Neural cell (in vitro differentiated cells): ENCODE measurements around the gene CDC25B. TPM values are rescaled to one million over a fixed set of nuclear protein-coding genes. Genes with fewer than 3 reads are reported as not detected.

ENCODE experiments used
- H2AFZ ChIP-seq: fragments of 200-600, 300-800 bp; sonication (generic), shearing (Covaris generic); 2 replicates; pipeline ENCODE4 v1.6.0; 2014; ENCODE audit warnings: low read depth, mild to moderate bottlenecking, antibody characterized with exemption, low read length, moderate library complexity
- H3F3A ChIP-seq: fragments of 200-600 bp; shearing (Covaris generic); 2 replicates; pipeline ENCODE4 v1.6.1; 2016; ENCODE audit warnings: mild to moderate bottlenecking, moderate library complexity, mixed read lengths, antibody characterized with exemption, low read length; ENCODE audit not compliant: insufficient read depth, poor library complexity, severe bottlenecking
- H3K27ac ChIP-seq: fragments of 200-600, 300-800 bp; sonication (generic), shearing (Covaris generic); 2 replicates; pipeline ENCODE4 v1.5.1; 2014; ENCODE audit warnings: mild to moderate bottlenecking, low read length, moderate library complexity
- H3K27me3 ChIP-seq: fragments of 300-800, 200-600 bp; sonication (generic), shearing (Covaris generic); 2 replicates; pipeline ENCODE4 v1.6.0; 2014; ENCODE audit warnings: mild to moderate bottlenecking, low read depth, low read length, moderate library complexity; ENCODE audit not compliant: insufficient read depth
- H3K36me3 ChIP-seq: fragments of 300-800, 200-600 bp; sonication (generic), shearing (Covaris generic); 2 replicates; pipeline ENCODE4 v1.5.1; 2014; ENCODE audit warnings: mild to moderate bottlenecking, antibody characterized with exemption, low read length, moderate library complexity; ENCODE audit not compliant: insufficient read depth
- H3K4me2 ChIP-seq: fragments of 300-800, 200-600 bp; sonication (generic), shearing (Covaris generic); 2 replicates; pipeline ENCODE4 v1.6.0; 2014; ENCODE audit warnings: mild to moderate bottlenecking, low read length
- H3K4me3 ChIP-seq: fragments of 300-800, 200-600 bp; sonication (generic), shearing (Covaris generic); 2 replicates; pipeline ENCODE4 v1.5.1; 2014; ENCODE audit warnings: mild to moderate bottlenecking, low read length, moderate library complexity
- H3K79me2 ChIP-seq: fragments of 200-600 bp; shearing (Covaris generic); replicated peaks from 2 replicates; pipeline ENCODE4 v1.6.0; 2014; ENCODE audit warnings: mild to moderate bottlenecking, low read length, moderate library complexity; ENCODE audit not compliant: insufficient read depth
- H3K9ac ChIP-seq: fragments of 300-800, 200-600 bp; sonication (generic), shearing (Covaris generic); 2 replicates; pipeline ENCODE4 v1.6.1; 2016; ENCODE audit warnings: mild to moderate bottlenecking, low read length, mixed read lengths
- H3K9me2 ChIP-seq: fragments of 200-600 bp; shearing (Covaris generic); 2 replicates; pipeline ENCODE4 v1.6.1; 2016; ENCODE audit warnings: mild to moderate bottlenecking, low read length, mixed read lengths; ENCODE audit not compliant: insufficient read depth
- H3K9me3 ChIP-seq: fragments of 200-600, 300-800 bp; sonication (generic), shearing (Covaris generic); 2 replicates; pipeline ENCODE4 v1.6.1; 2016; ENCODE audit warnings: mild to moderate bottlenecking, mixed run types, low read length, moderate library complexity, mixed read lengths
- H4K20me1 ChIP-seq: fragments of 200-600 bp; shearing (Covaris generic); 2 replicates; pipeline ENCODE4 v1.6.1; 2016; ENCODE audit warnings: mild to moderate bottlenecking, mixed run types; ENCODE audit not compliant: insufficient read depth
- EP300 ChIP-seq: fragments of 450-650 bp; conservative IDR thresholded peaks from 2 replicates; pipeline ENCODE4 v1.6.1; 2014; ENCODE audit warnings: antibody characterized with exemption, mild to moderate bottlenecking, moderate library complexity; ENCODE audit not compliant: poor library complexity, severe bottlenecking
- EZH2 ChIP-seq: fragments of 200-600, 300-800 bp; shearing (Covaris generic), sonication (generic); IDR thresholded peaks from 2 replicates; pipeline ENCODE4 v1.6.1; 2014; ENCODE audit warnings: antibody characterized with exemption, low read length, borderline replicate concordance, mild to moderate bottlenecking; ENCODE audit not compliant: insufficient read depth, poor library complexity, severe bottlenecking
- MXI1 ChIP-seq: fragments of 450-650 bp; conservative IDR thresholded peaks from 2 replicates; pipeline ENCODE4 v1.6.1; 2014; ENCODE audit warnings: antibody characterized with exemption, mild to moderate bottlenecking; ENCODE audit not compliant: poor library complexity, severe bottlenecking
- POLR2AphosphoS5 ChIP-seq: IDR thresholded peaks from 2 replicates; pipeline ENCODE4 v1.6.1; 2012
- RAD21 ChIP-seq: fragments of 450-650 bp; conservative IDR thresholded peaks from 2 replicates; pipeline ENCODE4 v1.6.1; 2014; ENCODE audit warnings: antibody characterized with exemption, mild to moderate bottlenecking, moderate library complexity
- SMC3 ChIP-seq: fragments of 450-650 bp; conservative IDR thresholded peaks from 2 replicates; pipeline ENCODE4 v1.6.1; 2014; ENCODE audit warnings: antibody characterized with exemption, mild to moderate bottlenecking, moderate library complexity; ENCODE audit not compliant: poor library complexity
- TAF1 ChIP-seq: IDR thresholded peaks from 2 replicates; pipeline ENCODE4 v1.6.1; 2012; ENCODE audit warnings: low read depth
- polyA minus RNA-seq: library from RNA; depleted of rRNA, polyadenylated mRNA; stranded (reverse); fragments of >200 nt; gene quantifications from 2 replicates; pipeline ENCODE4 v1.2.3, GENCODE V29; 2014
- polyA plus RNA-seq: library from polyadenylated mRNA; depleted of rRNA; stranded (reverse); fragments of >200 nt; gene quantifications from 2 replicates; pipeline ENCODE4 v1.2.3, GENCODE V29; 2014
- TF ChIP-seq, protein P1 (sequence below): IDR thresholded peaks from 2 replicates; pipeline ENCODE4 v1.6.1; 2012; ENCODE audit warnings: borderline replicate concordance
- TF ChIP-seq, protein P2 (sequence below): fragments of 450-650 bp; IDR thresholded peaks from 2 replicates; pipeline ENCODE4 v1.5.1; 2014; ENCODE audit warnings: antibody characterized with exemption, mild to moderate bottlenecking, moderate library complexity; ENCODE audit not compliant: poor library complexity, severe bottlenecking

The CDC25B gene
- polyA plus RNA-seq (21.9 and 26.5 TPM in 2 replicates), polyA minus RNA-seq (13.4 and 14.4 TPM in 2 replicates)

DNA sequence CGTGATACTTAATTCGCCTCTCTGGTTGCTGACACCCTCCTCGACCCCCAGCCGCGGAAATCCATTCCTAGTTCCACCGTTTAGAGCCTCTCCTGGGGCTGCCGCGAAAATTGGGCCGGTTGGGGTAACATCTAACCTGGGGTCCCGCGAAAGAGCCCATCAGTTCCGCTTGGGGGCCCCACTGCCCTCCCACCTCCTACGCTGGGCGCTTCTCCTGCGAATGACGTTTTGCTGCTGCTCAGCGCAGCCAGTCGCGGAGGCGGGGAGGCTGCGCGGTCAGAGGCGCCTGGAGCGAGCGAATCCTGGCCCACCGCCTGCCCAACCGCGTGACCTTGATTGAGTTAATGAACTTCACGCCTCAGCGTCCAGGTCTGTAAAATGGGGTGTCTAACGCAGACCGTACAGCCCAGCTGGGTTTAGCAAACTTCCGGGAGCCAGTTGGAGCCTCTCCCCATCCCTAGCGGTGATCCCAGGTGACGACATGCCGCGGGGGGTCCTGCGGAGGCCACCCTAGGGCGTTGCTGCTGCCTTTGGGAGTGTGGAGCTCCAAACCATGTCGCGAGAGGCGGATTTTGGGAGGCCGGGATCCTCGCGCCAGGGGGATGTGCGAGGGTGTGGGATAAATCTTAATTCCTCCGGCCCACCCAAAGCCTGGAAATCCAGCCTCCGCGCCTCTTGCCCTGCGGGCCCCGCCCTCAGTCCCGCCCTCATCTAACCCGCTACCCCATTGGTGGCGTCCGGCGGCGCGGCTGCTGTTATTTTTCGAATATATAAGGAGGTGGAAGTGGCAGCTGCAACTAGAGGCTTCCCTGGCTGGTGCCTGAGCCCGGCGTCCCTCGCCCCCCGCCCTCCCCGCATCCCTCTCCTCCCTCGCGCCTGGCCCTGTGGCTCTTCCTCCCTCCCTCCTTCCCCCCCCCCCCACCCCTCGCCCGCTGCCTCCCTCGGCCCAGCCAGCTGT, at the start of gene CDC25B:
Gene CDC25B, plus strand, starts transcription at position 800 of the 958 bp plus-strand sequence. CDS start 222 bp downstream, outside the sequence.
- no peaks in the 10 kb centered on the region for H3K9me3 ChIP-seq
- TF ChIP-seq, protein P1, sequence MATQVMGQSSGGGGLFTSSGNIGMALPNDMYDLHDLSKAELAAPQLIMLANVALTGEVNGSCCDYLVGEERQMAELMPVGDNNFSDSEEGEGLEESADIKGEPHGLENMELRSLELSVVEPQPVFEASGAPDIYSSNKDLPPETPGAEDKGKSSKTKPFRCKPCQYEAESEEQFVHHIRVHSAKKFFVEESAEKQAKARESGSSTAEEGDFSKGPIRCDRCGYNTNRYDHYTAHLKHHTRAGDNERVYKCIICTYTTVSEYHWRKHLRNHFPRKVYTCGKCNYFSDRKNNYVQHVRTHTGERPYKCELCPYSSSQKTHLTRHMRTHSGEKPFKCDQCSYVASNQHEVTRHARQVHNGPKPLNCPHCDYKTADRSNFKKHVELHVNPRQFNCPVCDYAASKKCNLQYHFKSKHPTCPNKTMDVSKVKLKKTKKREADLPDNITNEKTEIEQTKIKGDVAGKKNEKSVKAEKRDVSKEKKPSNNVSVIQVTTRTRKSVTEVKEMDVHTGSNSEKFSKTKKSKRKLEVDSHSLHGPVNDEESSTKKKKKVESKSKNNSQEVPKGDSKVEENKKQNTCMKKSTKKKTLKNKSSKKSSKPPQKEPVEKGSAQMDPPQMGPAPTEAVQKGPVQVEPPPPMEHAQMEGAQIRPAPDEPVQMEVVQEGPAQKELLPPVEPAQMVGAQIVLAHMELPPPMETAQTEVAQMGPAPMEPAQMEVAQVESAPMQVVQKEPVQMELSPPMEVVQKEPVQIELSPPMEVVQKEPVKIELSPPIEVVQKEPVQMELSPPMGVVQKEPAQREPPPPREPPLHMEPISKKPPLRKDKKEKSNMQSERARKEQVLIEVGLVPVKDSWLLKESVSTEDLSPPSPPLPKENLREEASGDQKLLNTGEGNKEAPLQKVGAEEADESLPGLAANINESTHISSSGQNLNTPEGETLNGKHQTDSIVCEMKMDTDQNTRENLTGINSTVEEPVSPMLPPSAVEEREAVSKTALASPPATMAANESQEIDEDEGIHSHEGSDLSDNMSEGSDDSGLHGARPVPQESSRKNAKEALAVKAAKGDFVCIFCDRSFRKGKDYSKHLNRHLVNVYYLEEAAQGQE = peak; percentile 42
- TF ChIP-seq EZH2 (no peak), SMC3 (no peak), TAF1 (no peak), MXI1 (peak; percentile 46), RAD21 (no peak), EP300 (no peak), POLR2AphosphoS5 (no peak)
- TF ChIP-seq, protein P2, sequence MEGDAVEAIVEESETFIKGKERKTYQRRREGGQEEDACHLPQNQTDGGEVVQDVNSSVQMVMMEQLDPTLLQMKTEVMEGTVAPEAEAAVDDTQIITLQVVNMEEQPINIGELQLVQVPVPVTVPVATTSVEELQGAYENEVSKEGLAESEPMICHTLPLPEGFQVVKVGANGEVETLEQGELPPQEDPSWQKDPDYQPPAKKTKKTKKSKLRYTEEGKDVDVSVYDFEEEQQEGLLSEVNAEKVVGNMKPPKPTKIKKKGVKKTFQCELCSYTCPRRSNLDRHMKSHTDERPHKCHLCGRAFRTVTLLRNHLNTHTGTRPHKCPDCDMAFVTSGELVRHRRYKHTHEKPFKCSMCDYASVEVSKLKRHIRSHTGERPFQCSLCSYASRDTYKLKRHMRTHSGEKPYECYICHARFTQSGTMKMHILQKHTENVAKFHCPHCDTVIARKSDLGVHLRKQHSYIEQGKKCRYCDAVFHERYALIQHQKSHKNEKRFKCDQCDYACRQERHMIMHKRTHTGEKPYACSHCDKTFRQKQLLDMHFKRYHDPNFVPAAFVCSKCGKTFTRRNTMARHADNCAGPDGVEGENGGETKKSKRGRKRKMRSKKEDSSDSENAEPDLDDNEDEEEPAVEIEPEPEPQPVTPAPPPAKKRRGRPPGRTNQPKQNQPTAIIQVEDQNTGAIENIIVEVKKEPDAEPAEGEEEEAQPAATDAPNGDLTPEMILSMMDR = peak; percentile 60
- no peaks in the 10 kb centered on the region for H3K9me2 ChIP-seq
- H3K4me3 ChIP-seq = peak within 1 kb of the TSS; percentile 79
- no peaks in the 10 kb centered on the region for H3K79me2 ChIP-seq
- no peak within 1 kb of the TSS for H3K27ac ChIP-seq
- H3K36me3 ChIP-seq = no peaks in the 10 kb centered on the region
- H3K4me2 ChIP-seq = peak within 1 kb of the TSS; percentile 28
- H3K27me3 ChIP-seq = no peaks in the 10 kb centered on the region
- H4K20me1 ChIP-seq = no peaks in the 10 kb centered on the region
- peak within 1 kb of the TSS; percentile 65 for H2AFZ ChIP-seq
- no peaks in the 10 kb centered on the region for H3F3A ChIP-seq
- peak within 1 kb of the TSS; percentile 60 for H3K9ac ChIP-seq

DNA sequence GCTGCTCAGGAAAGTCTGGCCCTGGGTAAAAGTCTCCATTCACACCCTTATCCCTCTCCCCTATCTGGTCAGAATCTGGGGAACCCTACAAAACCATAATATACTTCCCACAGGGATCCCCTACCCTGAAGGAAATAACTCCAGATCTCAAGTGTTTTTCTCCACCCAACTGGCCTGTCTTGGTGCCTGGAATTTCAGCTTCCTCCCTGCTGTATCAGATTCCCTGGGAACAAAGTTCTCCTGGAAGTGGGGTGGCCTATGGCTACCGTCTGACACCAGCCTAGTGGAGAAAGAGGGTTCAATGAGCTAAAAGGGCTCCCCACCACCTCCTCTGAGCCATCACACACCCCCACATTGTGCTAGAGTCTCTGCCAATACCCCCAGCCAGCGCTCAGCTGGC, 48.6 kb upstream of the CDC25B start:
- Histone ChIP-seq H3K4me2 (no peak overlapping the region), H3K9me3 (no peaks in the 10 kb centered on the region), H3K9me2 (no peaks in the 10 kb centered on the region), H2AFZ (no peak overlapping the region), H3K27ac (no peak overlapping the region), H3K79me2 (no peaks in the 10 kb centered on the region), H3K27me3 (peaks cover 64% of the 10 kb centered on the region), H4K20me1 (no peaks in the 10 kb centered on the region), H3F3A (no peaks in the 10 kb centered on the region), H3K4me3 (no peak overlapping the region), H3K9ac (no peak overlapping the region), H3K36me3 (no peaks in the 10 kb centered on the region)
- no peak for TF ChIP-seq EZH2
